Neural cell (in vitro differentiated cells): ENCODE results near the gene C3. TPM values are rescaled to one million over a fixed set of nuclear protein-coding genes. Genes with fewer than 3 reads are reported as not detected.

Source experiments
- H2AFZ ChIP-seq: fragments of 200-600, 300-800 bp; sonication (generic), shearing (Covaris generic); 2 replicates; pipeline ENCODE4 v1.6.0; 2014; ENCODE audit warnings: low read depth, mild to moderate bottlenecking, antibody characterized with exemption, low read length, moderate library complexity
- H3F3A ChIP-seq: fragments of 200-600 bp; shearing (Covaris generic); 2 replicates; pipeline ENCODE4 v1.6.1; 2016; ENCODE audit warnings: mild to moderate bottlenecking, moderate library complexity, mixed read lengths, antibody characterized with exemption, low read length; ENCODE audit not compliant: insufficient read depth, poor library complexity, severe bottlenecking
- H3K27ac ChIP-seq: fragments of 200-600, 300-800 bp; sonication (generic), shearing (Covaris generic); 2 replicates; pipeline ENCODE4 v1.5.1; 2014; ENCODE audit warnings: mild to moderate bottlenecking, low read length, moderate library complexity
- H3K27me3 ChIP-seq: fragments of 300-800, 200-600 bp; sonication (generic), shearing (Covaris generic); 2 replicates; pipeline ENCODE4 v1.6.0; 2014; ENCODE audit warnings: mild to moderate bottlenecking, low read depth, low read length, moderate library complexity; ENCODE audit not compliant: insufficient read depth
- H3K36me3 ChIP-seq: fragments of 300-800, 200-600 bp; sonication (generic), shearing (Covaris generic); 2 replicates; pipeline ENCODE4 v1.5.1; 2014; ENCODE audit warnings: mild to moderate bottlenecking, antibody characterized with exemption, low read length, moderate library complexity; ENCODE audit not compliant: insufficient read depth
- H3K4me2 ChIP-seq: fragments of 300-800, 200-600 bp; sonication (generic), shearing (Covaris generic); 2 replicates; pipeline ENCODE4 v1.6.0; 2014; ENCODE audit warnings: mild to moderate bottlenecking, low read length
- H3K4me3 ChIP-seq: fragments of 300-800, 200-600 bp; sonication (generic), shearing (Covaris generic); 2 replicates; pipeline ENCODE4 v1.5.1; 2014; ENCODE audit warnings: mild to moderate bottlenecking, low read length, moderate library complexity
- H3K79me2 ChIP-seq: fragments of 200-600 bp; shearing (Covaris generic); replicated peaks from 2 replicates; pipeline ENCODE4 v1.6.0; 2014; ENCODE audit warnings: mild to moderate bottlenecking, low read length, moderate library complexity; ENCODE audit not compliant: insufficient read depth
- H3K9ac ChIP-seq: fragments of 300-800, 200-600 bp; sonication (generic), shearing (Covaris generic); 2 replicates; pipeline ENCODE4 v1.6.1; 2016; ENCODE audit warnings: mild to moderate bottlenecking, low read length, mixed read lengths
- H3K9me2 ChIP-seq: fragments of 200-600 bp; shearing (Covaris generic); 2 replicates; pipeline ENCODE4 v1.6.1; 2016; ENCODE audit warnings: mild to moderate bottlenecking, low read length, mixed read lengths; ENCODE audit not compliant: insufficient read depth
- H3K9me3 ChIP-seq: fragments of 200-600, 300-800 bp; sonication (generic), shearing (Covaris generic); 2 replicates; pipeline ENCODE4 v1.6.1; 2016; ENCODE audit warnings: mild to moderate bottlenecking, mixed run types, low read length, moderate library complexity, mixed read lengths
- H4K20me1 ChIP-seq: fragments of 200-600 bp; shearing (Covaris generic); 2 replicates; pipeline ENCODE4 v1.6.1; 2016; ENCODE audit warnings: mild to moderate bottlenecking, mixed run types; ENCODE audit not compliant: insufficient read depth
- CTCF ChIP-seq: fragments of 450-650 bp; IDR thresholded peaks from 2 replicates; pipeline ENCODE4 v1.5.1; 2014; ENCODE audit warnings: antibody characterized with exemption, mild to moderate bottlenecking, moderate library complexity; ENCODE audit not compliant: poor library complexity, severe bottlenecking
- EP300 ChIP-seq: fragments of 450-650 bp; conservative IDR thresholded peaks from 2 replicates; pipeline ENCODE4 v1.6.1; 2014; ENCODE audit warnings: antibody characterized with exemption, mild to moderate bottlenecking, moderate library complexity; ENCODE audit not compliant: poor library complexity, severe bottlenecking
- EZH2 ChIP-seq: fragments of 200-600, 300-800 bp; shearing (Covaris generic), sonication (generic); IDR thresholded peaks from 2 replicates; pipeline ENCODE4 v1.6.1; 2014; ENCODE audit warnings: antibody characterized with exemption, low read length, borderline replicate concordance, mild to moderate bottlenecking; ENCODE audit not compliant: insufficient read depth, poor library complexity, severe bottlenecking
- MXI1 ChIP-seq: fragments of 450-650 bp; conservative IDR thresholded peaks from 2 replicates; pipeline ENCODE4 v1.6.1; 2014; ENCODE audit warnings: antibody characterized with exemption, mild to moderate bottlenecking; ENCODE audit not compliant: poor library complexity, severe bottlenecking
- POLR2AphosphoS5 ChIP-seq: IDR thresholded peaks from 2 replicates; pipeline ENCODE4 v1.6.1; 2012
- RAD21 ChIP-seq: fragments of 450-650 bp; conservative IDR thresholded peaks from 2 replicates; pipeline ENCODE4 v1.6.1; 2014; ENCODE audit warnings: antibody characterized with exemption, mild to moderate bottlenecking, moderate library complexity
- REST ChIP-seq: IDR thresholded peaks from 2 replicates; pipeline ENCODE4 v1.6.1; 2012; ENCODE audit warnings: borderline replicate concordance
- SMC3 ChIP-seq: fragments of 450-650 bp; conservative IDR thresholded peaks from 2 replicates; pipeline ENCODE4 v1.6.1; 2014; ENCODE audit warnings: antibody characterized with exemption, mild to moderate bottlenecking, moderate library complexity; ENCODE audit not compliant: poor library complexity
- TAF1 ChIP-seq: IDR thresholded peaks from 2 replicates; pipeline ENCODE4 v1.6.1; 2012; ENCODE audit warnings: low read depth
- polyA plus RNA-seq: library from polyadenylated mRNA; depleted of rRNA; stranded (reverse); fragments of >200 nt; gene quantifications from 2 replicates; pipeline ENCODE4 v1.2.3, GENCODE V29; 2014

C3 gene
- polyA plus RNA-seq, 1 donor from 2014 or later, result not detected

- no peak overlapping the region for H3K27ac ChIP-seq
- no peak overlapping the region for H2AFZ ChIP-seq
- no peaks in the 10 kb centered on the region for H3K36me3 ChIP-seq
- H3K4me3 ChIP-seq, result no peak overlapping the region
- no peaks in the 10 kb centered on the region for H4K20me1 ChIP-seq
- no peaks in the 10 kb centered on the region for H3K9me2 ChIP-seq
- H3K9ac ChIP-seq, result no peak overlapping the region
- H3K9me3 ChIP-seq, result no peaks in the 10 kb centered on the region
- peaks cover 2% of the 10 kb centered on the region for H3K27me3 ChIP-seq
- TF ChIP-seq RAD21 (no peak), SMC3 (no peak), REST (no peak), TAF1 (no peak), EP300 (no peak), POLR2AphosphoS5 (no peak), MXI1 (no peak), CTCF (no peak), EZH2 (no peak)
- no peaks in the 10 kb centered on the region for H3K79me2 ChIP-seq
- no peaks in the 10 kb centered on the region for H3F3A ChIP-seq
- H3K4me2 ChIP-seq, result no peak overlapping the region
Observed at GRCh38 chr19:6716610-6716970, 3.9 kb downstream of the C3 start.

- no peak overlapping the region for H2AFZ ChIP-seq
- H3K9ac ChIP-seq, result no peak overlapping the region
- no peak overlapping the region for H3K4me3 ChIP-seq
- no peaks in the 10 kb centered on the region for H3F3A ChIP-seq
- peaks cover 19% of the 10 kb centered on the region for H3K27me3 ChIP-seq
- H3K4me2 ChIP-seq, result no peak overlapping the region
- no peaks in the 10 kb centered on the region for H3K36me3 ChIP-seq
- no peaks in the 10 kb centered on the region for H4K20me1 ChIP-seq
- TF ChIP-seq RAD21 (no peak), MXI1 (no peak), REST (no peak), EP300 (no peak), CTCF (no peak), TAF1 (no peak), POLR2AphosphoS5 (no peak), SMC3 (no peak), EZH2 (no peak)
- H3K9me3 ChIP-seq, result no peaks in the 10 kb centered on the region
- H3K27ac ChIP-seq, result no peak overlapping the region
- H3K79me2 ChIP-seq, result no peaks in the 10 kb centered on the region
- H3K9me2 ChIP-seq, result no peaks in the 10 kb centered on the region
Observed at GRCh38 chr19:6714749-6715555, 5.5 kb downstream of the C3 start.
